Activated gamma-delta T cell treated with anti-CD3 and anti-CD28 coated beads, Interleukin-2, amount 50 U/mL, for 16 hours (primary cell): Measurements from ENCODE around the gene XCL1.
"Not testable (repeated sequence)": the region's sequence is repeated elsewhere in the genome, so short reads cannot be mapped to it uniquely, and the experiment has no call there.

Source experiments
- DNase-seq: peaks from one replicate; pipeline ENCODE4 v3.0.0-alpha.2; 2020; ENCODE audit warnings: low read depth

The XCL1 gene

DNA sequence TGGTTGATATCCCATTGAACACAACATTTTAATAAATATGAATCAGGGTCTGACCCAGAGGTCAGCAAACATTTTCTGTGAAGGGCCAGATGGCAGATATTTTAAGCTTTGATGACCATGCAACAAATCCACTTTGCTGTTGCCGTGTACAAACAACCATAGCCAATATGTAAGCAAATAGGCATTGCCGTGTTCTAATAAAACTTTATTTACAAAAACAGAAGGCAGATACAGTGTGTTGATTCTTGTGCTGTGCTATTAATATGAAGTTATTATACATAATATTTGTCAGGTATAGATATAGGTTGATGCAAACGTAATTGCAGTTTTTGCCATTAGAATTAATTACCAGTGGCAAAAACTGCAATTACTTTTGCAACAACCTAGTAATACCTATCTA, 8.8 kb upstream of the XCL1 start:
- no peak for DNase-seq

DNA sequence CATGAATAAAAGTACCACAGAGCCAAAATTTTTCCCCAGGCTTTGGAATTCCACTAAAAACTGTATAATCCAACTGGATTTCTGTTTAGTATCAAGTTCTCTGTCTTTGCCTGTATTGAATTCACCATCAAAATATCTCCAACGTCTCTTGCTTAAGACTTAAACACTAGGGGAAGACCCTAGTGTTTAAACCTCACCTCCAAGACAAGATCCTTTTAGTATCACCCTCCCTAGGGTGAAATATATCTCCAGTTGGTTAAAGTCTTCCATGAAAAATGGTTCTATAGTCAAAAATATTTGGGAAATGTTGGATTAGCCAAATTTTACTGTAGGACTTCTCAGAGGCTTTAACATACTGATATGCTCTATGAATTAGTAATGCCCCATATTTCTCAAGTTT, 8.1 kb upstream of the XCL1 start:
- DNase-seq, result no peak

DNA sequence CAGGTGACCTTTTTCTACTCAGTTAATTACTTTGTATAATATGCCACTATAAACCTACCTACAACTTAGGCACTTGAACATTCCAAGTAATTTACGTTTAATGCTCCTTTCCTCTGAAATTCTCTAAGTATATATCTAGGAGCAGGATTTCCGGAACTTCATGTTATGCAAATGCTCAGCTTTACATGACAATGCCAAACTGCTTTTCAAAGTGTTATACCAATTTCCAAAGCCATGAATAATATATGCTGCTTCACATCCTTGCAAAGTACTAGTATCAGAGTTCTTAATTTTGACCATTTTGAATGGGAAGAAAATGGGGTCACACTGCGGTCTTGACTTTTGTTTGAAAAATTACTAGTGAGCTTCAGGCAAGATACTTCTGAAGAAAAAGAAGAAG, 5.8 kb upstream of the XCL1 start:
- no peak for DNase-seq

DNA sequence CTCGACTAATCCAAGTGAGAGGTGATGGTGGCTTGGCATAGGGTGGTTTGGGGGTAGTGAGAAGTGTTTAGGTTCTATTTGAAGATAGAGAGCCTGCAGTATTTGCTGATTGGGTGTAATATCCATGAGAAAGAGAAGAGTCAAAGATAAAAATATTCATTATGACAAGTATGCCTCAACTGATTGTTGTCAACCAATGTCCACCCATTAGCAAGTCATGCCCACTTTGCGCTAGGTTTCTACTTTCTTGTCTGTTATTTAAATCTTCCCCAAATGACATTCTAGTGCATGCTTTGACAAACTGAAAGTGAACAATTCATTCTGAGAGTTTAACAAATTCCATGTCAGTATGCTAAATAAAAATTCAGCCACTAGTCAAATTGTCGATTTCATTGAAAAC, 3.8 kb upstream of the XCL1 start:
- no peak for DNase-seq

DNA sequence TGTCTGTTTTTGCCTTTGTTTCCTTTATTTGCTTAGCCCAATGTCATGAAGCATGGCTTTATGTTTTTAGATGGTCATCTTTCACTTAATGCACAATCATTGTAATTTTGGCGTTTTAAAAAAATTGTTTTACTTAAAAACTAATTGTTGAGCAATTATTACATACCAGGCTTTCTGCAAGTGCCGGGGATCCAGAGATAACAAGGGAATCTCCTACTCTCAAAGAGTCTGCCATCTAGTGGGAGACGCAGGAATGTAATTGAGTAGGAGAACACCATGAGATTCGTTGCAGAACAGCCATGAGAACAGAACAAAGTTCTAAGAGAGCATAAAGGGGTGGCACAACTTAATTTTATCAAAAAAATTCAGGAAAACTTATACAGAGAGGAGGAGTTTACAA, 2.2 kb upstream of the XCL1 start:
- DNase-seq, result not testable (repeated sequence)

DNA sequence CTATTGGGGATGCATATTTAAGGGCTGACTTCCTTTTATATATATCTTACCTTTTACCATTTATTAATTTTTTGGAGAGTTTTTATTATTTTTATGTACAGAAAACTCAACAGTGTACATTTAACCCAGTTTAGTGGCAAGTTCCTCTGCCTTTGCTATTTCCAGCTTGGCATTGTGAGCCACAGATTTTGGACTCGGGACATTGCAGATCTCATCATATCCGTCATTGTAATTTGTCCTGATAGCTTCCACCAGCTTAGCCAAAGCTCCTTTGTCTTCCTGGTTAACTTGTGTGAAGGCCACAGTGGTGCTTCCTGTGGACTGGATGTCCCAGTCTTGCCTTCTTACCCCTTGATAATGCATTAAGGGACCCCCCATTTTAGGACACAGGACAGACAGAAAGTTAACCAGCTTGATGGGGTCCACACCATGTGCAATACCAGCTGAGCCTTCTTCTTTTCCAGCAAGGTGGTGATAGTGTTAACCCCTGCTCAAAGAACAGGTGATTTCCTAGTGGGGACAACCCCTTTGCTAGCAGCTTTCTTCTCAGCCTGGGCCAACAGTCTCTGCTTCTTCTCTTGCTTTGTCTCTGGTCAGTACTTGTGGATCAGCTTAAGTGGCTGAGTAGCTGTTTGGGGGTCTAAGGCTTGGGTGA, 2.3 kb downstream of the XCL1 start:
- not testable (repeated sequence) for DNase-seq

DNA sequence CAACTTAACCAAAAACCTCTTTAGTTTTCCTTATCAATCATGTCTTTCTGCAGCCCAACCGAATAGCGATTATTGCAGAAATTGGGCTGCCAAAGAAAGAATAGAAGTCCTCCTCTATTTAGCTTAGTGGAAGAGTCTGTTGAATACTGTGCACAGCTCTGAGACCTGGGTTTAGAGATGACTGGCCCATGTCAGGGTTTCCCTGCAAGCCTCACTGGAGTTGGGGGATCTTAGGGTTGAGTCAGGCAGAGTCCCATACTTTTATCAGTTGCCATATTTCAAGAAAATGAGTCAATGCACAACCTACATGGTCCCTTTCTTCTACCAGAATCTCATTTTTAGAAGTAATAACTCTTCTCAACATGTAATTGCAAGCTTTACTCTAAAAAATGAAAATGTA, 3.9 kb downstream of the XCL1 start:
- not testable (repeated sequence) for DNase-seq

DNA sequence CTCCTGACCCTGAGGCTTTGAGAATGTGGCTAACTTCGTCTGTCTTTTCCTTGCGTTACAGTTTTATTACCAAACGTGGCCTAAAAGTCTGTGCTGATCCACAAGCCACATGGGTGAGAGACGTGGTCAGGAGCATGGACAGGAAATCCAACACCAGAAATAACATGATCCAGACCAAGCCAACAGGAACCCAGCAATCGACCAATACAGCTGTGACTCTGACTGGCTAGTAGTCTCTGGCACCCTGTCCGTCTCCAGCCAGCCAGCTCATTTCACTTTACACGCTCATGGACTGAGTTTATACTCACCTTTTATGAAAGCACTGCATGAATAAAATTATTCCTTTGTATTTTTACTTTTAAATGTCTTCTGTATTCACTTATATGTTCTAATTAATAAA, 4.6 kb downstream of the XCL1 start:
- DNase-seq, result not testable (repeated sequence)

DNA sequence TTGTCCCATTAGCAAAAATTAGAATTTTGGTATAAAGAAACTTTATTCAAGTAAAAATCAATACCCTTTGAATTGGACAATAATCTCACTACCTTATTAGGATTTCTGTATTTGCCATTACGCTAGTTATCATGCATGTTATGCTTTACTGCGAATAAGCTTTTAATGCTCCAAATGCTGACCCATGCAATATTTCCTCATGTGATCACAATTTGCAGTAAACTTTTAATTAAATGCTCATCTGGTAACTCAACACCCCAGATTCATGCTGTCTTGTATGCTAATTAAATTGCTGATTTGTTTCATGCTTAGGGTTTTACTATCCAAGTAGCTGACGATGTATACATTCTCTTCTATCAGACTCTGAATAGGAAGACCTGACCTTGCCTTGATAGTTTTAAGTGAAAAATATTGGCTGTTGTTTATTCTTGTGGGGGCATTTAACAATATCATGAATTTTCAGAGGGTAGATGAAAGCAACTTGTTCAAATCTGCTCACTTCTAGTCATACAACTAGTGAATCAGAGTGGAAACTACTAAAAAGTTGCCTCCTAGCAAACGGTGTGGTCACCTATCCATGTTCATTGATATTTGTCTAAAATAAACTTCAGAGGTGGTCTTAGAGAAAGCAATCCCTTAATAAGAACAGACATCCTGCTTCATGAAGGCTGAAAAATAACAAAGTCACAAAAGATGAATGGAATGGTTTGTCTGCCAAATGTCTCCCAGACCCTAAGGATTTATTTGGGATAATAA, 5.6 kb downstream of the XCL1 start:
- DNase-seq, result no peak

DNA sequence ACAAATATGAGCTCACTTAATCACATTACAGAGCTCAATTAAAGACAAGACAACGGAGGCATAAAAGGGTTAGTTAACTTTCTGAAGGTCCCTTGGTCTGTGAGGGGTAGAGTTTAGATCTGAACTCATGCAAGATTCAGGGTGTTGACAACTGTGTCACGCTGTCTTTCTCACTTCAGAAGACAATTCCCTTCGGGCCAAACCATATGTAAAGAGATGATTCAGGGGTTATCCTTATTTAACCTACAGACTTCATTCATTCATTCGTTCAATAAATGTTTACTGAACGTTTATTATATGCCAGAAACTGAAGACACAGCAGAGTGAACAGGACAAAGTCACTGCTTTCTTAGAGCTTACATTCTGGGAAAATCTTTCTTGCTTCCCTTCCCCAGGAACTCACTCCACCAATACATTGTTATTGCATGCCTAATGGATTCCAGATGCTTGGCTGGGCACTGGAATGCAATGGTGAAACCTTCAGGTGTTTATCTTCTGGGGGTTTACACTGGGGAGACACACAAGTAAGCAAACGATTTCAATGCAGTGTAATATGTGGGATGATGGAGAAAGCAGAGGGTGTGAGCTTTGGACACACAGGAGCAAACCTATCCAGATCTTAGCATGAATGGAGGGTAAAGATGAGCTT, 6.4 kb downstream of the XCL1 start:
- no peak for DNase-seq

DNA sequence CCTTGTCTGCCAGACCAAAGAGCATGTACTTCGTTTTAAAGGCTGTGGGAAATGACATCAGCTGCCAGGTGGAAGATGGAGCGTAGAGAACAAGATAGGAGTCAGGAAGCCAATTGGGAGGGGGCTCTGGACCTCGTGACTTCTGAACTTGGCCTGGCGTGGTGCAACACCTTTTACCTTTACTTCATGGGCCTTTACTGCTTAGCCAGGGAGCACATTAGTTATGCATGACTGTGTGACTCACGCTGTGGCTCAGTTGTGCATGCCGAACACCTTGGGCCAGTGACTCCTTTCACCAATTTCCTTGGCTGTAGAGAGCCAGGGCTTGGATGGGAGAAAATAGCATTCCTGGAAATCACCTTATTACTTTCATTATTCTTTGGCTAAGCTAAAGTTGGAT, 7.2 kb downstream of the XCL1 start:
- no peak for DNase-seq

DNA sequence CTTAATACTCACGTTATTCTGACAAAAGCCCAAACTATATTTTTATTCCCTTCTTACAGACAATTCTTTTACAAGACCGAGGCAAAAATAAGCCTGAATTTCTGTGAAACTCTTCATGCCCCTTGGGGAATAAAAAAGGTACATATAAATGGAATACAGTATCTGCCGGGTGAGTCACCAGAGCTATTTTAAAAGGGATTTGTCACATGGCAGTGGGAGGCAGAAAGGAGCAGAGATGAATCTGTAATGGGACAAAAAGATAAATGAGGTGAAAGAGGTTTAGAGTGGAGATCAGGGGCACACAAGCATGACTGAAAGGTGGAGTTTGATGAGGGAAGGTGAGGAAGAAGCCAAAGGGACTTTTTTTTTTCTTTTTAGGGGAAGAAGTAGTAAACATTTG, 8.8 kb downstream of the XCL1 start:
- no peak for DNase-seq

DNA sequence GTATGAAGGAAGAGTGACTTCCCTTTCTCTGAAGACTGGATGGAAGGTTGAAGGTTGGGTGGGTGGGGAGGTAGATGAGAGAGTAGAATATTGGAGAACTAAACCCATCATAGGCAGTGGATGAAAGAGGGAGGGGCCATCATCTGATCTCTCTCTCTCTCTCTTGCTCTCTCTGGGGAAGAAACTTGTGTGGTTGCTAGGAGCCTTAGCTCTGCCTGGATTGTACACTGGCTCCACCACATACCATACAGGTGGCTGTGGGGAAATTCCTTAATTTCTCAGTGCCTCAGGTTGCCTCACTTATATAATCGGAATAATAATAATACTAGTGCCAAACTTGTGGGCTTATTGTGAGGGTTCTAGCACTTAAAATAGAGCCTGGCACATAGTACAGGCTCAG, 9.5 kb downstream of the XCL1 start:
- no peak for DNase-seq

DNA sequence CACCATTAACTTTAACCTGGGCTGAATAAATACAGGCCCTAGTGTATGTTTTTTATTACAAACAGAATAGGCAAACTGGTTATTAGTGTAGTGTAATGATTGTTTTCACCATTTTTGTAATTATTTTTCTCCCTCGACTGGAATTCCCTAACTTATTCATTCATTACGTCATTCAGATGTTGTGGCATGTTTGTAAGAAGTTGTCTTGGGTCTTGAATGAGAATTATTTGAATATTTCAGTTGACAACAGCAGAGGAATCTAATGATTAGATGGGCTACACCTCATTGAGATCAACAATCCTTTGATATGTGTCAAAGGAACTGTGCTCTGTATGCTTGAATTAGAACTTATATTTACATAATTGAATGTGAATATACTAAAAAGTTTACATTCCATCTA, 12.8 kb downstream of the XCL1 start:
- DNase-seq, result no peak

DNA sequence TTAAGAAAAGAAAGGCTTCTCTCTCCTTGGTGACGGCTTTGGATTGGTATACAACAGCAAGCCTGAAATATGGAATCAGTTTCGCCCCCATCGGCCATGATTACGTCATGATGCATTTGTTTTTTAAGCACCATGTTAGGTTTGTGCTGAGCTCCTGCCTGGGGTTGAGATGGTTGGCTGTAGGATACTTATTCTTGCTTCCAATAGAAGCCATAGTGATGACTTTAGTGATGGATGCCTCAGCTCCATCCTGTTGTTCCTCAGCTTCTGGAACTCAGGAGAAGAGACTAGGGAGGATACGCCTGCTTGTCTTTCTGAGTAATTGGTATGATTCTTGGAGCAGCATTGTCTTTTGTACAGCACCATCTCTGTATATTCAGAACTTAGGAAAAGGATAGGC, 14.7 kb downstream of the XCL1 start:
- DNase-seq, result no peak

DNA sequence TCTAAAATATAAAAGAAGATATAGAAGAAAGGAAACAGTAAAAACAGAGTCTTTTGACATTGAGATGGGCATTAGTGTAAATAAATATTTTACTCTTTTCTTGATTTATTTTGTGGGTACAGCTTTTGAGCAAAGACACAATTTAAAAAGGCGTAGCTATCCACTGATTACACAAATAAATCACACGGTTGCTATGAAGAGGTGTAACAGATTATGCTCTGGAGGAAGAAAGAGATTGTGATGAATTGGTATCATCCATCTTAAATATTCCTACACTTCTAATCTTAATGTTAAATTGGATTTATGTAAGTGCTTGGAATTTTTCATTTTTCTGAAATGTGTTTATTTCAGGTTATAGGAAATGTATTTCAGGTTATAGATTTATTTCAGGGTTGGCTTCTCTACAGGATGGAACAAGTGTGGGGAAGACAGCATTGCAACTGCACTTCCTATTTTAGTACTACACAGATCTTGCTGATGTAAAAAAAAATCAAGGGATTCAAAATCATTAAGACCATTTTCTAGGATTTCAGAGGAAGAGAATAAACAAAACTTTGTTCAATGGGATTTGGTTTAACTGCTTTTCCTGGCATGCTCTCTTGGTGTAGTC, 15.3 kb downstream of the XCL1 start:
- no peak for DNase-seq

DNA sequence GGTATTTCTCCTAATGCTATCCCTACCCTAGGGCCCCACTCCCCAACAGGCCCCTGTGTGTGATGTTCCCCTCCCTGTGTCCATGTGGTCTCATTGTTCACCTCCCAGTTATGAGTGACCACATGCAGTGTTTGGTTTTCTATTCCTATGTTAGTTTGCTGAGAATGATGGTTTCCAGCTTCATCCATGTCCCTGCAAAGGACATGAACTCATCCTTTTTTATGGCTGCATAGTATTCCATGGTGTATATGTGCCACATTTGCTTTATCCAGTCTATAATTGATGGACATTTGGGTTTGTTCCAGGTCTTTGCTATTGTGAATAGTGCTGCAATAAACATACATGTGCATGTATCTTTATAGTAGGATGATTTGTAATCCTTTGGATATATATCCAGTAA, 19.0 kb downstream of the XCL1 start:
- not testable (repeated sequence) for DNase-seq

DNA sequence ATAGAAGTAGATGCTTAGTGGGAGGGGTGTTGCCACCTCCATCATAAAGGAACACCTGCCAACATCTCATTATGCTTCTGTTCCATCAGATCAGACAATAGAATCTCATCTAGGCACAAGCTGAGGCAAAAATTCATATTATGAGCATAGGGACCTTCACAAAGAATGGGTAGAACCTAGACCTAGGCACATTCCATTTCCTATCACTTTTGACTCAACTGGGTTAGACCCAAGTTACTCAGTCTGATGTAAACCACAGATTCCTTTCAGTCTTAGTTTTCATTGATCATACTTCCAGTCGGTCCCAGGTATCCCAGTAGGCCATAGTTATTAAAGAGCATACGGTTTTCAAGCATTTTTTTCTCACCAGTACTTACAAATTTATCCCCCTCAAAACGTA, 21.7 kb downstream of the XCL1 start:
- no peak for DNase-seq

DNA sequence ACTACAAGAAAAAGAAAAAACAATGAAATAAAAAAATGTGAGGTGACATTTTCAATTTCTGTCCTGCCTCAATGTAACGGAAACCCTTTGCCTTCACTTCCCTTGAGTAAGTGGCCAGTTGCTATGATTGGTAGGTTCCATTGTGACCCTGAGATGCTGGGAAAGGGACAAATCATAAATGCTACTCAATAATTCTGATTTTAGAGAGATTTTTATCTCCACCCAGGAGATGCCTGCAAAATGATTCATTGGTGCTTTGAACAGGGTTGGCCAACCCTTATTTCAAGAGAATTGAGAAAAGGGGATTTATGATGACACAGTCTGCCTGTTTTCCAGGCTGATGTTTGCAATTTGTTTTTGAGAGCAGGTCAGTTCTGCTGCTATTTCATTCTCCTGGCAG, 22.5 kb downstream of the XCL1 start:
- DNase-seq, result no peak

DNA sequence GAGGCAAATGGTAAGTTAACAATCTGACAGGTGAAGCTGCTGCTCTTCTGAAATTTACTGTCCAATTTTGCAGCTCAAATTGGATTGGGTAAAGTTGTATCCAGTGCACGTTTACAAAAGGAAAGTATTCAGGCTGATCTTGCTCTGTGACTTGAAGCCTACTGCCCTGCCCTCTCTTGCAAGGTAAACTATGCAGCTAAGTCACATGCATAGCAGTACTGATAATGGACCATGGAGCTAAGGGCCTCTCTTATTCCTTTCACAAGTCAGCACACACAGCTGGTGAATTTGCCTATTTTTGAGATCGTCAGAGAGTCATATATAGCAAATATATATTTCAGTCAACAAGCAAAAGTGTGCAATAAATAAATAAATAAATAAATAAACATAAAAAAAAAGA, 23.2 kb downstream of the XCL1 start:
- DNase-seq, result no peak

DNA sequence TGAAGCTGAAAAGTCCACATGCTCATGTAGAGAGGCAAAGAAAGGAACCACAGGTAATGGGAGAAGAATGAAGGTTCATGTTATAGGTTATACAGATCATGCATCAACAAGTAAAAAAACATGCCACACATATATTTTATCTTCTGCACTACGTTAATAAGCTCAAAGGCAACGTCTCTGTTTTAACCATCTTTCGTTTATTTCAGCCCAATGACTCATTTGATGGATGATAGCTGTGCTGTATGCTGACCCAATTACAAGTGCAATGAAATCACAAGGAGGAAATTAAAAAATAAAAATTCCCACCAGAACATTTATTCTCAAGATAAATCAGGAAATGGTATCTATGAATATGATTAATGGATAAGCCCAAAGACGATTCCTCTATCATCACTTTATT, 24.6 kb downstream of the XCL1 start:
- no peak for DNase-seq

DNA sequence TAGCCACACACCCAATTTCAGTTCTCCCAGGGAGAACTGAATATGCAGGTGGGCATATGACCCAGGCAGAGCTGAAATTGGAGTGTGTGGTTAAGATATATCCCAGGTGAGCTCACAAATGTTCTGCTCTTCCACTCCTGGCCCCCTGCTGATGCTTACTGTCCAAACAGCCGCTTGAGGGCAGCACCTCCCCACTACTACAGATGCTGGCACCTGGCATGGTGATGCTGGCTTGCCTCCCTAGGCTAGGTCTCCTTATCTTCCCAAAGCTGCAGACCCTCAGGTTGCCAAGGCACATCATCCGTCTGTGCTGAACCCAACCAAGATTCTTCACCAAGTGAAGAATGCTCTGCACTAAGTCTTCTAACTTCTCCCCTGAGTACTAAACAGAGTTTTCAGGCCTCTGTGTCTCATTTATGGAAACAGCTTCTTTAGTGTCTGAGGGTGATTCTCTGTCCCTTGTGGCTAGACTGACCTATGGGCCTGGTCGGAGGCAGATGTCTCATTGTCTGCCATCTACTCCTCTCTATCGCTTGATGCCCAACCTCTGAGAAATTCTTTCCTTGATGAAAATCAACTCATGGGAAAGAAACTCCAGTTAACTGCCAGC, 27.2 kb downstream of the XCL1 start:
- peak; percentile 49 for DNase-seq

DNA sequence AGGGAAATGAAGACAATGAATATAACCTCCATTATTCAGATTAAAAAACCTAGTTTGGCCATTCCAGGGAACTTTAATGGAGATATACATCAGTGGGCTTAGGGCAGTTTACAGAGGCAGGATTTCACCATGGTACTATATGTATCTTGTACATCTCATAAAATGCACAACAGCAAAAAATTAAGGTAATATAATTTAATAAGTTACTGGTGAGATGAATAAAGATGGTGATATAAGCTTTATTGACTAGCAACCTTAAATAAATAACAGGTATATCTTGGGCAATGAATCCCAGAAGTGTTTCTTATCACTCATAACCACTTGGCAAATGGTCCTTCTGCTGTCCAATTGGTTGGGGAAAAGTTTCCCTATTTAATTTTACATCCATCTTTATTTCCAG, 29.0 kb downstream of the XCL1 start:
- no peak for DNase-seq
